ENCODE data around the gene APOL1.

DNA sequence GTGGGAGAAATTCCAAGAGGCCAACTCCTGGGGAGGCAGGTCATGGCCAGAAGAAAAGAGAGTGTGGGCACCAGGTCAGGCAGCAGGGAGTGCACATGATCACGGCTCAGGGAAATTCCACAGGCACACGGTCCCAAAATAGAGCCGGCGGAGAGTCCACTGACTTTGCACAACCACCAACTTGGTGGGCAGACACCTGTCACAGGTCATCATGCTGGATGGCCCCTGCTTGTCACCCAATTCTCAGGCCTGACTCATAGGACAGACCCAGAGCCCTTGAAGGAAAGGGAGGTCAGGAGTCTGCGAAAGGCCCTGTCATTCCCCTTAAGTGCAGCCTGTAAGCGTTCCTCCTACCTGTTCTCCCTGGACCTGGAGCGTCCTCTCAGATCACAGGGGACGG, 29.4 kb upstream of the APOL1 start:
- TF ChIP-seq, protein P1, sequence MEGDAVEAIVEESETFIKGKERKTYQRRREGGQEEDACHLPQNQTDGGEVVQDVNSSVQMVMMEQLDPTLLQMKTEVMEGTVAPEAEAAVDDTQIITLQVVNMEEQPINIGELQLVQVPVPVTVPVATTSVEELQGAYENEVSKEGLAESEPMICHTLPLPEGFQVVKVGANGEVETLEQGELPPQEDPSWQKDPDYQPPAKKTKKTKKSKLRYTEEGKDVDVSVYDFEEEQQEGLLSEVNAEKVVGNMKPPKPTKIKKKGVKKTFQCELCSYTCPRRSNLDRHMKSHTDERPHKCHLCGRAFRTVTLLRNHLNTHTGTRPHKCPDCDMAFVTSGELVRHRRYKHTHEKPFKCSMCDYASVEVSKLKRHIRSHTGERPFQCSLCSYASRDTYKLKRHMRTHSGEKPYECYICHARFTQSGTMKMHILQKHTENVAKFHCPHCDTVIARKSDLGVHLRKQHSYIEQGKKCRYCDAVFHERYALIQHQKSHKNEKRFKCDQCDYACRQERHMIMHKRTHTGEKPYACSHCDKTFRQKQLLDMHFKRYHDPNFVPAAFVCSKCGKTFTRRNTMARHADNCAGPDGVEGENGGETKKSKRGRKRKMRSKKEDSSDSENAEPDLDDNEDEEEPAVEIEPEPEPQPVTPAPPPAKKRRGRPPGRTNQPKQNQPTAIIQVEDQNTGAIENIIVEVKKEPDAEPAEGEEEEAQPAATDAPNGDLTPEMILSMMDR (IDR thresholded peaks at IDR 0.05), result no peak
- no peak for TF ChIP-seq POLR2A (IDR thresholded peaks at IDR 0.05)
